ES-I3 (cell line): Measurements from ENCODE around the gene SCAMP5.

Experiments used
- H3K36me3 ChIP-seq: 2 replicates; pipeline ENCODE4 v1.6.1; 2013; ENCODE audit warnings: mild to moderate bottlenecking, low read length, control low read depth, moderate library complexity; ENCODE audit not compliant: insufficient read depth
- H3K4me1 ChIP-seq: 2 replicates; pipeline ENCODE4 v1.6.1; 2013; ENCODE audit warnings: mild to moderate bottlenecking, control low read depth, low read length; ENCODE audit not compliant: insufficient read depth
- H3K9ac ChIP-seq: 2 replicates; pipeline ENCODE4 v1.6.1; 2013; ENCODE audit warnings: low read depth, mild to moderate bottlenecking, low read length, moderate library complexity
- H3K9me3 ChIP-seq: 2 replicates; pipeline ENCODE4 v1.6.1; 2013; ENCODE audit warnings: mild to moderate bottlenecking, low read length, moderate library complexity; ENCODE audit not compliant: control insufficient read depth, insufficient read depth

Gene SCAMP5

GRCh38 chr15:75067123-75067830 is 71.9 kb downstream of the SCAMP5 start:
- H3K9ac ChIP-seq, result no peak overlapping the region
- no peaks in the 10 kb centered on the region; the same call in 1 of the 2 replicates for H3K36me3 ChIP-seq
- no peaks in the 10 kb centered on the region for H3K4me1 ChIP-seq
- H3K9me3 ChIP-seq, result peaks cover 13% of the 10 kb centered on the region

GRCh38 chr15:75068748-75069147 is 73.4 kb downstream of the SCAMP5 start:
- H3K9ac ChIP-seq, result no peak overlapping the region
- no peaks in the 10 kb centered on the region for H3K4me1 ChIP-seq
- peaks cover 13% of the 10 kb centered on the region for H3K9me3 ChIP-seq
- no peaks in the 10 kb centered on the region; the same call in 1 of the 2 replicates for H3K36me3 ChIP-seq

GRCh38 chr15:75069301-75069925 is 74.0 kb downstream of the SCAMP5 start:
- Histone ChIP-seq H3K4me1 (no peaks in the 10 kb centered on the region), H3K9ac (no peak overlapping the region), H3K9me3 (peaks cover 13% of the 10 kb centered on the region), H3K36me3 (no peaks in the 10 kb centered on the region; the same call in 1 of the 2 replicates)

DNA sequence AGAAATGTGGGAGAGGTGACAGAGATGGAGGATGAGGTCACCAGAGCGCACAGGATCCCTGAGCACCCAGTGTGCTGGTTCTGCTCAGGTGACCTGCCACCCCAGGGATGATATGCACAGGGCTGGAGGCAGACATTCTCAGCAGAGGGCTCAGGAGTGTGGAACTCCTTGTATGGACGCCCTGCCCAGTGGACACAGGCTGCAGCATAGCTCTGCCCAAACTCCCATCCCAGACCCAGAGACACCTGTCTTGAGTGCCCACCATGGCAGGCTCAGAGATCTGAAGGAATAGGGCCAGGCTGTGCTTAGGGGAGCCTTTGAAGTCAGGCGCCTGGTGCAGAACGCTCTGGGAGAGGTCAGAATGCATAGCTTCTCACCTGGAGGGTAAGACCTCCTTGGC is 75.3 kb downstream of the SCAMP5 start:
- Histone ChIP-seq H3K9me3 (peaks cover 13% of the 10 kb centered on the region), H3K9ac (no peak overlapping the region), H3K4me1 (no peaks in the 10 kb centered on the region), H3K36me3 (no peaks in the 10 kb centered on the region; the same call in 1 of the 2 replicates)
